Trophoblast cell (in vitro differentiated cells and primary cell): Measurements from ENCODE around the gene DIAPH3.

Experiments used
- DNase-seq, 2 donors: peaks; one replicate each; pipeline ENCODE4 v3.0.0-alpha.2; 2016
- H2AFZ ChIP-seq: 2 replicates; pipeline ENCODE4 v1.6.1; 2013; ENCODE audit warnings: low read length, moderate library complexity, mild to moderate bottlenecking; ENCODE audit not compliant: insufficient read depth, poor library complexity
- H2AK5ac ChIP-seq: 2 replicates; pipeline ENCODE4 v1.6.1; 2013; ENCODE audit warnings: mild to moderate bottlenecking, low read length
- H2BK120ac ChIP-seq: 2 replicates; pipeline ENCODE4 v1.6.1; 2013; ENCODE audit warnings: low read length, mild to moderate bottlenecking, moderate library complexity; ENCODE audit not compliant: insufficient read depth, poor library complexity
- H2BK12ac ChIP-seq: 2 replicates; pipeline ENCODE4 v1.6.1; 2013; ENCODE audit warnings: mild to moderate bottlenecking, low read length, moderate library complexity
- H2BK5ac ChIP-seq: 2 replicates; pipeline ENCODE4 v1.6.1; 2013; ENCODE audit warnings: low read length, low read depth, moderate library complexity, mild to moderate bottlenecking; ENCODE audit not compliant: poor library complexity
- H3K14ac ChIP-seq: 2 replicates; pipeline ENCODE4 v1.6.1; 2013; ENCODE audit warnings: mild to moderate bottlenecking, low read length
- H3K18ac ChIP-seq: 2 replicates; pipeline ENCODE4 v1.6.1; 2013; ENCODE audit warnings: mild to moderate bottlenecking, low read length
- H3K23ac ChIP-seq: 2 replicates; pipeline ENCODE4 v1.6.1; 2013; ENCODE audit warnings: low read length
- H3K27ac ChIP-seq: 2 replicates; pipeline ENCODE4 v1.5.1; 2013; ENCODE audit warnings: low read depth, mild to moderate bottlenecking, inconsistent platforms, low read length, moderate library complexity
- H3K27me3 ChIP-seq: 2 replicates; pipeline ENCODE4 v1.6.1; 2013; ENCODE audit warnings: inconsistent platforms, mild to moderate bottlenecking, low read length, moderate library complexity; ENCODE audit not compliant: insufficient read depth
- H3K36me3 ChIP-seq, 2 experiments: 1 replicate in 1 of 2; 2 replicates in 1 of 2; pipeline ENCODE4 v1.6.1; 2013; ENCODE audit warnings: low read length in 2 of 2, mild to moderate bottlenecking in 2 of 2, moderate library complexity in 1 of 2; ENCODE audit not compliant: insufficient read depth in 2 of 2, control insufficient read depth in 1 of 2
- H3K4ac ChIP-seq: 2 replicates; pipeline ENCODE4 v1.6.1; 2013; ENCODE audit warnings: low read depth, mild to moderate bottlenecking, low read length, moderate library complexity
- H3K4me1 ChIP-seq, 2 experiments: 1 replicate in 1 of 2; 2 replicates in 1 of 2; pipeline ENCODE4 v1.6.1; 2013; ENCODE audit warnings: low read length in 2 of 2, mild to moderate bottlenecking in 2 of 2, moderate library complexity in 1 of 2; ENCODE audit not compliant: insufficient read depth in 2 of 2, control insufficient read depth in 1 of 2
- H3K4me2 ChIP-seq: 2 replicates; pipeline ENCODE4 v1.6.1; 2013; ENCODE audit warnings: inconsistent platforms, mild to moderate bottlenecking, low read length, moderate library complexity
- H3K4me3 ChIP-seq: 2 replicates; pipeline ENCODE4 v1.5.1; 2013; ENCODE audit warnings: mild to moderate bottlenecking, low read depth, low read length, inconsistent platforms
- H3K79me1 ChIP-seq: one replicate; pipeline ENCODE4 v1.6.1; 2013; ENCODE audit warnings: low read length
- H3K79me2 ChIP-seq: 2 replicates; pipeline ENCODE4 v1.6.1; 2013; ENCODE audit warnings: low read length, mild to moderate bottlenecking; ENCODE audit not compliant: control insufficient read depth, insufficient read depth, poor library complexity
- H3K9ac ChIP-seq: 2 replicates; pipeline ENCODE4 v1.6.1; 2013; ENCODE audit warnings: mild to moderate bottlenecking, low read length
- H3K9me3 ChIP-seq: 2 replicates; pipeline ENCODE4 v1.6.1; 2013; ENCODE audit warnings: low read depth, mild to moderate bottlenecking, control low read depth, inconsistent platforms, low read length; ENCODE audit not compliant: insufficient read depth
- H4K12ac ChIP-seq: 2 replicates; pipeline ENCODE4 v1.6.1; 2013; ENCODE audit warnings: low read depth, mild to moderate bottlenecking, low read length, moderate library complexity
- H4K8ac ChIP-seq: 2 replicates; pipeline ENCODE4 v1.6.1; 2013; ENCODE audit warnings: low read depth, mild to moderate bottlenecking, low read length, moderate library complexity
- H4K91ac ChIP-seq: one replicate; pipeline ENCODE4 v1.6.1; 2013; ENCODE audit warnings: low read depth, mild to moderate bottlenecking, low read length, moderate library complexity
- WGBS: extraction: QIAGEN DNeasy Blood & Tissue Kit; methylation state at CpG from one replicate; pipeline ENCODE4 v1.1.7; 2013; ENCODE audit warnings: missing lambda C conversion rate; ENCODE audit not compliant: insufficient read length, insufficient coverage; ENCODE audit errors: extremely low coverage; 5-methylcytosine and 5-hydroxymethylcytosine counted together

The DIAPH3 gene

GRCh38 chr13:59750860-59751259 is 412.9 kb downstream of the DIAPH3 start:
- H3K18ac ChIP-seq: no peak overlapping the region
- H3K14ac ChIP-seq: no peak overlapping the region
- no peak overlapping the region for H3K23ac ChIP-seq
- peak in 1 of 2 donors; percentile 57 for DNase-seq
- peak overlapping the region; percentile 38 for H3K4me2 ChIP-seq
- H4K91ac ChIP-seq: no peak overlapping the region
- no CpG with 5 or more reads among the region's 7 CpGs for WGBS
- H2BK5ac ChIP-seq: no peak overlapping the region
- H3K4me3 ChIP-seq: no peak overlapping the region
- no peak overlapping the region for H2BK120ac ChIP-seq
- no peaks in the 10 kb centered on the region for H3K79me1 ChIP-seq
- H4K12ac ChIP-seq: no peak overlapping the region
- no peak overlapping the region for H3K27ac ChIP-seq
- no peak overlapping the region for H3K4ac ChIP-seq
- H3K9me3 ChIP-seq: no peaks in the 10 kb centered on the region
- no peak overlapping the region for H2BK12ac ChIP-seq
- no peak overlapping the region for H3K9ac ChIP-seq
- no peaks in the 10 kb centered on the region for H3K79me2 ChIP-seq
- H2AK5ac ChIP-seq: no peak overlapping the region
- peaks cover 0 to 5% of the 10 kb centered on the region in 2 experiments for H3K4me1 ChIP-seq
- H3K27me3 ChIP-seq: no peaks in the 10 kb centered on the region
- no peaks in the 10 kb centered on the region for H3K36me3 ChIP-seq
- H2AFZ ChIP-seq: no peak overlapping the region
- H4K8ac ChIP-seq: no peak overlapping the region

GRCh38 chr13:59748046-59748445 is 415.7 kb downstream of the DIAPH3 start:
- H3K27ac ChIP-seq: no peak overlapping the region

GRCh38 chr13:59747529-59747928 is 416.2 kb downstream of the DIAPH3 start:
- Histone ChIP-seq H3K4me1 (peaks cover 0 to 5% of the 10 kb centered on the region in 2 experiments), H2BK12ac (no peak overlapping the region), H3K36me3 (no peaks in the 10 kb centered on the region), H2BK5ac (no peak overlapping the region), H3K4me2 (no peak overlapping the region), H3K4ac (no peak overlapping the region), H4K91ac (no peak overlapping the region), H3K18ac (no peak overlapping the region), H3K27me3 (no peaks in the 10 kb centered on the region), H2AK5ac (no peak overlapping the region), H3K9me3 (no peaks in the 10 kb centered on the region), H3K23ac (no peak overlapping the region), H3K4me3 (no peak overlapping the region), H3K27ac (no peak overlapping the region), H2AFZ (no peak overlapping the region), H3K9ac (no peak overlapping the region), H3K79me1 (no peaks in the 10 kb centered on the region), H3K14ac (no peak overlapping the region), H3K79me2 (no peaks in the 10 kb centered on the region), H4K8ac (no peak overlapping the region), H4K12ac (no peak overlapping the region), H2BK120ac (no peak overlapping the region)
- no CpG with 5 or more reads among the region's 1 CpG for WGBS
- no peak for DNase-seq

More at GRCh38 chr13:59748046-59748445, 415.7 kb downstream of the DIAPH3 start:
- Histone ChIP-seq H2BK5ac (no peak overlapping the region), H3K4me1 (peaks cover 0 to 5% of the 10 kb centered on the region in 2 experiments), H2AK5ac (no peak overlapping the region), H3K79me2 (no peaks in the 10 kb centered on the region), H4K8ac (no peak overlapping the region), H3K14ac (no peak overlapping the region), H4K91ac (no peak overlapping the region), H3K27me3 (no peaks in the 10 kb centered on the region), H2AFZ (no peak overlapping the region), H2BK12ac (no peak overlapping the region), H3K18ac (no peak overlapping the region), H3K4me3 (no peak overlapping the region), H3K23ac (no peak overlapping the region), H3K9ac (no peak overlapping the region), H3K79me1 (no peaks in the 10 kb centered on the region), H2BK120ac (no peak overlapping the region), H3K4ac (no peak overlapping the region), H3K9me3 (no peaks in the 10 kb centered on the region), H4K12ac (no peak overlapping the region), H3K4me2 (no peak overlapping the region), H3K36me3 (no peaks in the 10 kb centered on the region)
- no peak for DNase-seq
- no CpG with 5 or more reads among the region's 5 CpGs for WGBS

- no peak overlapping the region for H3K4me3 ChIP-seq
- no peak overlapping the region for H3K4me2 ChIP-seq
- H4K8ac ChIP-seq: no peak overlapping the region
- DNase-seq: peak in 1 of 2 donors; percentile 46
- no peak overlapping the region for H3K14ac ChIP-seq
- no peak overlapping the region for H2BK12ac ChIP-seq
- H2AK5ac ChIP-seq: no peak overlapping the region
- no peak overlapping the region for H3K27ac ChIP-seq
- no peak overlapping the region for H2BK5ac ChIP-seq
- WGBS: no CpG with 5 or more reads among the region's 5 CpGs
- no peak overlapping the region for H3K18ac ChIP-seq
- H4K91ac ChIP-seq: no peak overlapping the region
- no peak overlapping the region for H2BK120ac ChIP-seq
- no peak overlapping the region for H3K23ac ChIP-seq
- no peak overlapping the region for H3K4ac ChIP-seq
- no peak overlapping the region for H2AFZ ChIP-seq
- H3K4me1 ChIP-seq: peaks cover 0 to 5% of the 10 kb centered on the region in 2 experiments
- no peaks in the 10 kb centered on the region for H3K79me1 ChIP-seq
- H3K79me2 ChIP-seq: no peaks in the 10 kb centered on the region
- no peak overlapping the region for H3K9ac ChIP-seq
- no peak overlapping the region for H4K12ac ChIP-seq
- no peaks in the 10 kb centered on the region for H3K36me3 ChIP-seq
- H3K27me3 ChIP-seq: no peaks in the 10 kb centered on the region
- H3K9me3 ChIP-seq: no peaks in the 10 kb centered on the region
These were observed 417.3 kb downstream of the DIAPH3 start for GRCh38 chr13:59746291-59746962.
